Stimulated activated CD4-positive, alpha-beta T cell treated with anti-CD3 and anti-CD28 coated beads, Interleukin-12 subunit alpha, Interleukin-12 subunit beta, amount 100 ng/mL, for 4 hours (primary cell): ENCODE results near the gene PAK4.

Experiments
- DNase-seq: peaks from one replicate; pipeline ENCODE4 v3.0.0-alpha.2; 2020

Gene PAK4

GRCh38 chr19:39147480-39147879 lies 21.9 kb downstream of the PAK4 start:
- DNase-seq: no peak

GRCh38 chr19:39148939-39149529 lies 23.4 kb downstream of the PAK4 start:
- no peak for DNase-seq

GRCh38 chr19:39150235-39150634 lies 24.6 kb downstream of the PAK4 start:
- DNase-seq: no peak

- DNase-seq: no peak
These were observed 25.4 kb downstream of the PAK4 start for GRCh38 chr19:39150807-39151600.

- DNase-seq: no peak
These were observed 26.5 kb downstream of the PAK4 start for GRCh38 chr19:39152066-39152465.

DNA sequence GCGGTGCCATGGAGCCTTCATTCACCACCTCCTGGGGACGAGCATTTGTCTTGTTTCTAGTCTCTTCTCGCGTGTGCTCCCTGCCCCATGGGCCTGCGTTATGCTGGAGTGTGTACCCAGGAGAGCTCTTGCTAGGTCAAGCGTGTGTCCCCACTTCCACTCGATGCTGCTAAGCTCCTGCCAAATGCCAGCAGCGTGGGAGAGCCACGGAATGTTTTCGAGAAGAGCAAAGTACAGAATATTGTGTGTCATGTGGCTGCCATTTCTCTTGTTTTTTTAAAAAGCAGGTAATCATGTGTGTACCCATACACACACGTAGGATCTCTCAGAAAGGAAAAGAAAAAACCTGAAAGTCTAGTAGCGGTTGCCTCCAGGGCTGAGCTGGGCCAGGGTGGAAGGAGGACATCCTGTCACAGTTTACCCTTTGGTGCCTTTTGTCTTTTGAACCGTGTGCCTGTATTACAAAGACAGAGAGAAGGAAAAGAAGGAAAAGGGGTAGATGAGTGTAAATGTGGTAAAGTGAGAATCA lies 28.6 kb downstream of the PAK4 start:
- no peak for DNase-seq

DNA sequence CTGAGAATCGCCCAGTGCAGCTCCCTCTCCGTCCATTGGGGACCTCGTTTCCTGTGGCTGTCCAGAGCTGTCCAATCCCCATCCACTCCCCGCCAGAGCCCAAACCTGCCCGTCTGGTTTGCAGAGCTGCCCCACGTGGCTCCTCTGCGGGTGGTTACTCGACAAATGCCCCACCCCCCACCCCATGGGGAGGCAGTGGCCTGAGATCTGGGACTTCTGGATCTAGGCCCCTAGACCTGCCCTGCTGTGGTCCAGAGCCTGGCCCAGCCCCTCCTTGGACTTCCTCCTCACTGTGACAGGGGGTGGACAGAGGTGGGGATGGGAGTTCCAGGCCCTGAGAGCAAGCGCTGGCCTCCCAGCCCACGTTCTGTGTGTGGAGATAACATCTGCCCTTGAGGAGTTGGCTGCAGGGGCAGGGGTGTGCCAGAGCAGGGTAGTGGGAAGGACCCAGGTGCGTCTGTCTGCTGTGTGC lies 29.1 kb downstream of the PAK4 start:
- no peak for DNase-seq

- DNase-seq: no peak
These were observed 29.6 kb downstream of the PAK4 start for GRCh38 chr19:39155114-39155700.

GRCh38 chr19:39155741-39156140 lies 30.2 kb downstream of the PAK4 start:
- no peak for DNase-seq

GRCh38 chr19:39156326-39157230 lies 31.0 kb downstream of the PAK4 start:
- DNase-seq: no peak

DNA sequence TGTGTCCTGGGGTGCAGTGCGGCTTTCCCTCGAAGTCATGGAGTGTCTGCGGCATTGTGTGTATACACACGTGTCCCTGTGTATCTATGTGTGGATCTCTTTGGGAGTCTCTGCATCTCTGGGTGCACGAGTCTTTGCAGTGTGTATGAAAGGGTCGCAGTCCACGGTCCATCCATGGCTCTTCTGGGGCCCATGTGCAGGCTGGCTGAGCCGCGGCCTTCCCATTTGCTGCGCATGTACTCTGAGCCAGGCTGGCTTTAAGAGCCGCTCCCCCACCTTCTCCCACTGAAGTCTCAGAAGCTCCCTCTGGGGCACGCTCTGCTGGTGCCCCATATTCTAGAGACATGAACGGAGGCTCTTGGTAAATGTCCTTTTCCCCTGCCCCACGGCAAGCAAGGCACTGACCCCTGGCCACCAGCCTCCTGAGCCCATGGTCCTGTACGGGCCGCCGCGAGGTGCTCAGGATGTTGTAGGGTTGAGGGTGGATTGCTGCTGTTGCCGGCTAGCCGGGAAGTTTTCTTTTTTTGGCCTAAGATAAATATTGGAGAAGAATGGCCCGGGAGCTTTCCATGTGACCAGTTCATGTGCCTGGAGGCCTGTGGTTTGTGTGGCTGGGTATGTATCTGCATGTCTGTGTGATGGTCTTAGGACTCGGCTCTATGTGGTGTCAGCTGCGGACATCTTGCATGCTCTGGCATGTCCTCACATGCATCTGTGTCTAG lies 31.9 kb downstream of the PAK4 start:
- no peak for DNase-seq

DNA sequence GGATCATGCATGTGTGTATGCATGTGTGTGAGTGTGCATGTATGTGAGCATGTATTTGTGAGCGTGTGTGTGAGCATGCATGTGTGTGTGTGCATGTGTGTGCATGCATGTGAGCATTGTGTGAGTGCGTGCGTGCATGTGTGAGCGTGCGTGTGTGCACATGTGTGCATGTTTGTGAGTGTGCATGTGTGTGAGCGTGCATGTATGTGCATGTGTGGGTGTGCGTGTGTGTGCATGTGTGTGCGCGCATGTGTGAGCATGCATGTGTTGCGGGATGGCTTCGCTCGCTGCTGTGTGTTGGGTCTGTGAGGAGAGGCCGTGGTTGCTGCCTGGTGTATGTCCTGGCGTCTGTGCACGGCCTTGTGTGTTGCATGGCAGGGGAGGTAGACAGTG lies 32.4 kb downstream of the PAK4 start:
- DNase-seq: no peak

GRCh38 chr19:39158646-39159260 lies 33.2 kb downstream of the PAK4 start:
- DNase-seq: no peak

- DNase-seq: no peak
These were observed 34.9 kb downstream of the PAK4 start for GRCh38 chr19:39160523-39160861.

DNA sequence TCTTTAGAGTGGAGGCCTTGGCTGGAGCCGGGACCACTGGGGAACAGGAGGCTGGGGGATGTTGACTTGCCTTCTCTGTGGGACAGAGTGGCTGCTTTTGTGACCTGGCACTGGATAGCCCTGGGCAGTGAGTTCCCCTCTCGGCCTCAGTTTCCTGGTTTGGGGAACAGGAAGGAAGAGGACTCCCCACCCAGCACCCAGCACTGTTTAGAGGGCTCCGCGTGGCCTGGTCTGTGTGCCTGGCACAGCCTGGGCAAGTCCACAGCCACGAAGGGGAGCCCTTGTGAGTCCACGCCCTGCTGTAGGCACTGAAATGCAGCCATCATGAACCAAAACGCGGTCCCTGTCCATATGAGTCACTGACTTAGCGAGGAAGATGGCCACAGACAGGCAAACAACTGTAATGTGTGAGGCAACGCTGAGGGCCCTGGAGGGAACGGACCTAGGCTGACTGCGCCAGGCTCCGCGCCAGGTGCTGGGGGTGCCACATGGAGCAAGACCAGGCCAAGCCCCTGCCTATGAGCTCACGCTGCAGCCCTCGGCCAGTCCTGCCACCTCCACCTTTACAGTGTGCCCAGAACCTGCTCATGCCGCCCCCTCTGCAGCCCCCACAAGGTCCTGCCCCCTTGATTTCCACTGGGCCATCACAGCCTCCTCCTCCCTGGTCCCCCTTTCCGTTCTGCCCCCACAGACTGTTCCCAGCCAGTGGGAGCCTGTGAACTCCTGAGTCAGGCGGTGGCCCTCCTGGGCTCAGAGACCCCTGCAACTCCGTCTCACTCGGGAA lies 35.5 kb downstream of the PAK4 start:
- no peak for DNase-seq

GRCh38 chr19:39162441-39163043 lies 37.0 kb downstream of the PAK4 start:
- DNase-seq: no peak

GRCh38 chr19:39163621-39164020 lies 38.0 kb downstream of the PAK4 start:
- no peak for DNase-seq

DNA sequence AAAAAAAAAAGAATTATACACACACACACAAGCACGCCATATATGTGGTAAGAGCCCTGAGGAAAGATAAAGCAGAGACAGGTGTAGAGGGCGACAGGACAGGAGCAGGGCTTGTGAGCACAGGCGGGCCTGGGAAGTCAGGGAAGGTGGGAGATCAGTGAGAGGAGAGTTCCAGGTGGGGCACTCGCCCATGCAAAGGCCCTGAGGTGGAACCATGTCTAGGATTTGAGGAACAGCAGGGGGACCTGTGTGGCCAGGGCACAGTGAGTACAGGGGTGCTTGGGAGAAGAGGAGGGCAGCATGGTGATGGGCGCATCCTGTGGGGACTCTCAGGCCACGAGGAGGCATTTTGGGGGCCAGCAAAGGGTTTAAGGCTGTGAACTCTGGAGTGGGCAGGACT lies 38.7 kb downstream of the PAK4 start:
- no peak for DNase-seq

DNA sequence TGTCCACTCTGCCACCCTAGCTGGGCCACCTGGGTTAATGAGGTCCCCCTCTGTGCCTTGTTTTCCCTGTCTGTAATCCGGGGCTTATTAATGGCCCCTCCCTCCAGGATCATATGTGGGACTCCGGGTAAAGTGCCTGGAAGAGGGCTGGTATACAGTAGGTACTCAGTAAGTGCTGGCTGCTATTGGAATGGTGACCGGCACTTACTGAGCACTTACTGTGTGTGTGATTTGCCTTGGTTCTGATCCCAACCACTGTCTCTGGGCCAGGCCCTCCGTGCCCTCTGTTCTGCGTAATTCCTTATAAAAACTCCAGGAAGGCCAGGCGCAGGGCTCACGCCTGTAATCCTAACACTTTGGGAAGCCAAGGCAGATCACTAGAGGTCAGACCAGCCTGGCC lies 40.3 kb downstream of the PAK4 start:
- DNase-seq: no peak

DNA sequence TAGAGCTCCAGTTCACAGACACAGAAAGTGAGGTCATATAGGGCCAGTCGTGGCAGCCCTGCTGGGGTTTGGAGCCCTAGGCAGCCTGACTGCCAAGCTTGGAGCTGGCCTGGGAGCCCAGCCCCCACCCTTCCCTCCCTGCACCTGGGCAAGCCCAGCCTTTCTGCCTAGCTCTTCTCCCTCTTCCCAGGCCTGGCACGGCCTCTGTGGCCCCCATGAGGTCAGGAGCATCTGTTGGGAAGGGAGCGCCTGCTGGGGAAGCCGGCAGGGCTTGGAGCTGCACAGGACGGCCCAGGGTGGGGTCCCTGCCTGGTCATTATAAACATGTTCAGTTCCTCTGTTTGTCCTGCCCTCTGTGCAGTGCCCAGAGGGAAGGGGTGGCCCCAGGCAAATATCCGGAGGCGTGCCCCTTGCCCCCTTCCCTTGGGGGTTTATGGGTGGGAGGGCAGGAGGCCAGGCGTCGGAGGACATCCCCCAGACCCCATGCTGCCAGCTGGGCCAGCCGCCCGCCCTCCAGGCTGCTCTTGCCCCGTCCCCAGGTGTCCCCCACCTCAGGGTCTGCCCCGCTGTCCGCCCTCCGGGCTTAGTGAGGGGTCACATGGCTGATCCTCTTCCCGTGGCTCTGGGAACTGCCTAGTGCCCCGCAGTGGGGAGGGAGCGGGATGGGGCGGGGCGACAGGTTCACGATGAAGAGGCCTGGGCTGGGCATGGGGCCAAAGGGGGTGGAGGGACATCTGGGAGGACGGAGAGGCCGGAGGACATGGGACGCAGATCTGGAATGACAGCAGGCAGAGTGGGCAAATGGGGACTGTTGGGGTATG lies 41.2 kb downstream of the PAK4 start:
- DNase-seq: no peak
